ENCODE data around the gene ATP2A3.

The ATP2A3 gene

DNA sequence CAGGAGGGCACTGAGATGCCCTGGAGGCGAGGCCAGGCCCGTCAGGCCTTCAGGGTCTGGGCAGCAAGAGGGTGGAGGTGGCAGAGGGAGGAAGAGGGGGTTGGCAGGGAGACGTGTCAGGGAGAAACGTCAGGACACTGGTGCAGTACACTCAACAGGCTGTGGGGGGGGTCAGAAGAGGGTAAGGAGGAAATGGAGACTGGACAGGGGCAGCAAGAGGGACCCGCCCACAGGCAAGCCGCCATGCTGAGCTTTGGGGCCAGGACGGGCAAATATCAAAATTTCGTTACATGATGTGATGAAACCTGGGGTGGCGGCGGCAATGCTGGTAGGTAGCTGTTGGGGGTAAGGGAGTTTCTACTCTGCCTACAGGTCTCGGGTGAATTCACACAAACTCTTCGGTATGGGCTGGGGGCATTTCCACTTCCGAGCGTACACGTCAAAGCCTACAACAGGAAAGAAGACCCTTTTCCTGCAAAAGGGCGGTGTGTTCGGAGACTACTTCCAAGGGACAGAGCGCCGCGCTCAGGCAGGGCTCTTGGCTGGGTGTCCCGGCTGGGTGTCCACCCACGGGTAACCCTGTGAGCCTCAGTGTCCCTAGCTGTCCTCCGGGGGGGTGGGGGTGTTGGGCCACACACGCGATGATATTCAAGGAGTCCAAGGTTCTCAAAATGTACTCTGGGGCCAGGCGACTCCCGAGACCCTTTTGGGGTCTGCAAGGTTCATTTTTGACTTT, 43.3 kb upstream of the ATP2A3 start:
- TF ChIP-seq, protein P1, sequence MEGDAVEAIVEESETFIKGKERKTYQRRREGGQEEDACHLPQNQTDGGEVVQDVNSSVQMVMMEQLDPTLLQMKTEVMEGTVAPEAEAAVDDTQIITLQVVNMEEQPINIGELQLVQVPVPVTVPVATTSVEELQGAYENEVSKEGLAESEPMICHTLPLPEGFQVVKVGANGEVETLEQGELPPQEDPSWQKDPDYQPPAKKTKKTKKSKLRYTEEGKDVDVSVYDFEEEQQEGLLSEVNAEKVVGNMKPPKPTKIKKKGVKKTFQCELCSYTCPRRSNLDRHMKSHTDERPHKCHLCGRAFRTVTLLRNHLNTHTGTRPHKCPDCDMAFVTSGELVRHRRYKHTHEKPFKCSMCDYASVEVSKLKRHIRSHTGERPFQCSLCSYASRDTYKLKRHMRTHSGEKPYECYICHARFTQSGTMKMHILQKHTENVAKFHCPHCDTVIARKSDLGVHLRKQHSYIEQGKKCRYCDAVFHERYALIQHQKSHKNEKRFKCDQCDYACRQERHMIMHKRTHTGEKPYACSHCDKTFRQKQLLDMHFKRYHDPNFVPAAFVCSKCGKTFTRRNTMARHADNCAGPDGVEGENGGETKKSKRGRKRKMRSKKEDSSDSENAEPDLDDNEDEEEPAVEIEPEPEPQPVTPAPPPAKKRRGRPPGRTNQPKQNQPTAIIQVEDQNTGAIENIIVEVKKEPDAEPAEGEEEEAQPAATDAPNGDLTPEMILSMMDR (IDR thresholded peaks at IDR 0.05), result no peak
- H3K36me3 Mint-ChIP-seq (ENCODE audit: low read depth), result peaks cover 48% of the 10 kb centered on the region
- no peak overlapping the region for H3K27ac Mint-ChIP-seq
- H3K4me3 Mint-ChIP-seq, result no peak overlapping the region
- H3K4me1 Mint-ChIP-seq, result peaks cover 45% of the 10 kb centered on the region
- H3K9me3 Mint-ChIP-seq, result no peaks in the 10 kb centered on the region
- DNase-seq, result no peak
- peaks cover 9% of the 10 kb centered on the region for H3K27me3 Mint-ChIP-seq (ENCODE audit: low read depth, poor library complexity)

DNA sequence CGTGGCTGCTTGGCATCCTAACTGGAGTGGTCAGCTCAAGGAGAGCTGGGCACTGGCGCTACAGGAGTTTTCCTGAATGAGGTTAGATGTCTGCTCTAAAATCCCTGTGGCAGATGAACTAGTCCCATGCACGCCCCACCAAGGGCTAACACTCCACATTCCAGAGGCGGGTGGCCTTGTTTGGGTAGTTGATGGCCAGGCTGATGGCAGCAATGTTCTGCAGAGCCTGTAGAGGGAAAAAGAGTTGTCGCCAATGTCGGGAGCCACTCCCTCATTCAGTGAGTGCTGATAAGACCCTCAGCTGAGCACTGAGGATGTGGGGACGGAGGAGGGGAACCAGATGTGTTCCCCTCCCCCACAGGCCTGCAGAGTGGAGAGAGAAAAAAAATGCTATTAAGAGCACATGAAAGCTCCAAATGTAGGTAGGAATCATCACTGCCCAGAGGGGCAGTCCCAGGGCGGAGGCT, 42.5 kb upstream of the ATP2A3 start:
- Mint-ChIP-seq H3K4me3 (no peak overlapping the region), H3K36me3 (ENCODE audit: low read depth) (peaks cover 41% of the 10 kb centered on the region), H3K27me3 (ENCODE audit: low read depth, poor library complexity) (peaks cover 9% of the 10 kb centered on the region), H3K9me3 (no peaks in the 10 kb centered on the region), H3K27ac (peak overlapping the region; percentile 24), H3K4me1 (peaks cover 45% of the 10 kb centered on the region)
- DNase-seq, result no peak
- TF ChIP-seq, protein P1 (IDR thresholded peaks at IDR 0.05), result no peak

- Mint-ChIP-seq H3K27ac (no peak overlapping the region), H3K4me1 (peaks cover 45% of the 10 kb centered on the region), H3K27me3 (ENCODE audit: low read depth, poor library complexity) (peaks cover 13% of the 10 kb centered on the region), H3K36me3 (ENCODE audit: low read depth) (peaks cover 35% of the 10 kb centered on the region), H3K9me3 (no peaks in the 10 kb centered on the region), H3K4me3 (no peak overlapping the region)
- no peak for DNase-seq
- TF ChIP-seq, protein P1 (IDR thresholded peaks at IDR 0.05), result no peak
These were observed 41.9 kb upstream of the ATP2A3 start for GRCh38 chr17:4006165-4006589.

GRCh38 chr17:4005296-4006164, 41.3 kb upstream of the ATP2A3 start:
- no peaks in the 10 kb centered on the region for H3K9me3 Mint-ChIP-seq
- TF ChIP-seq, protein P1 (IDR thresholded peaks at IDR 0.05), result no peak
- DNase-seq, result no peak
- H3K36me3 Mint-ChIP-seq (ENCODE audit: low read depth), result peaks cover 29% of the 10 kb centered on the region
- no peak overlapping the region for H3K27ac Mint-ChIP-seq
- peaks cover 49% of the 10 kb centered on the region for H3K4me1 Mint-ChIP-seq
- H3K4me3 Mint-ChIP-seq, result no peak overlapping the region
- peaks cover 19% of the 10 kb centered on the region for H3K27me3 Mint-ChIP-seq (ENCODE audit: low read depth, poor library complexity)

DNA sequence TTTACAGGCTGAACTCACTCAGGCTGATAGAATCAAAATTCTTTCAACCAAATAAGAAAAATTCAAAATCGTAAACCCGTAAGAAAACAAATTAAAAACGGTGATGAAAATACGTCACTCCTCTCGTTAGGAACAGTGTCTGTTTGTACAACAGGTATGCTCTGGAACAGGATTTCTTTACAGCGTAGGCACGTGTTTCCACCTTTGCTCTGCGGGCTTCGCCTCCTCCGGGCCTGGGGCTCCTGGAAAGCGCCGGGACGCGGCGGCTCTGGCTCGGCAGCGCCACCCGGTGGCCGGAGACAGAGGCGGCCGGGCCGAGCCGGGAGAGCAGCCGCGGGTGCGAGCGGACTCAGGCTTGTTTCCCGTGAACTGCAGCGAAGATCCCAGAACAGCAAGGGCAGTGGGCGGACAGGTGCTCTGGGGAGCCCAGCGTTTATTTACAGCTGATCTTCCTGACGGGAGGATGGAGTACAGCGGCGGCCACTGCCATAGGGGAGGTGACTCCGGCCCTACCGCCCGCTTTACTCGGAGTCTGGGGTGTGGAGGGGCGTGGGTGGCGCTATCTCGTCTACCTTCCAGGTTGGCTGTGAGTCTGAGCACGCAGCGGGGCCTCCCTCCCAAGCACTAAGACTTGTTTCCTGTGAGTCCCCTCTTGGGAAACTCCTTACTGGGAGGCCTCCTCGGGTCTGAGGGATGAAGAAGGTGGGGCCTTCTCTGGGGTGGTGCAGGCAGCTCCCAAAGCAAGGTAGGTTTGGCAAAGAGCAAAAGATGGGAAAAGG, 40.5 kb upstream of the ATP2A3 start:
- Mint-ChIP-seq H3K36me3 (ENCODE audit: low read depth) (peaks cover 26% of the 10 kb centered on the region), H3K9me3 (no peaks in the 10 kb centered on the region), H3K27me3 (ENCODE audit: low read depth, poor library complexity) (peaks cover 23% of the 10 kb centered on the region), H3K27ac (no peak overlapping the region), H3K4me3 (no peak overlapping the region), H3K4me1 (peaks cover 46% of the 10 kb centered on the region)
- TF ChIP-seq, protein P1 (IDR thresholded peaks at IDR 0.05), result peak; percentile 98
- DNase-seq, result peak; percentile 82
